HFF-Myc (cell line): ENCODE data around the gene ADGRA1.

ENCODE experiments used
- DNase-seq: peaks from one replicate; pipeline ENCODE4 v3.0.0-alpha.2; 2011; ENCODE audit warnings: low read depth; ENCODE audit errors: extremely low read depth
- H3K4me3 ChIP-seq: replicated peaks from 2 replicates; pipeline ENCODE4 v1.5.1; 2011; ENCODE audit warnings: low read depth, mild to moderate bottlenecking, control low read depth, low read length
- CTCF ChIP-seq: IDR thresholded peaks from 2 replicates; pipeline ENCODE4 v1.5.1; 2012; ENCODE audit warnings: mild to moderate bottlenecking, low read depth, low read length, control low read depth; ENCODE audit errors: missing control alignments

Gene ADGRA1

GRCh38 chr10:133180192-133180964, 92.7 kb downstream of the ADGRA1 start:
- no peak for DNase-seq
- no peak for TF ChIP-seq CTCF
- no peak overlapping the region for H3K4me3 ChIP-seq

GRCh38 chr10:133180965-133181639, 93.4 kb downstream of the ADGRA1 start:
- H3K4me3 ChIP-seq: no peak overlapping the region
- DNase-seq: no peak
- TF ChIP-seq CTCF: no peak
